Fibroblast of peridontal ligament (primary cell): ENCODE data around the gene COL19A1.
"Not testable (repeated sequence)": the region's sequence is repeated elsewhere in the genome, so short reads cannot be mapped to it uniquely, and the experiment has no call there.

Experiments used
- DNase-seq: peaks from one replicate; pipeline ENCODE4 v3.0.0-alpha.2; 2010; ENCODE audit errors: extremely low read depth

Gene COL19A1

GRCh38 chr6:69965974-69966373, 99.6 kb downstream of the COL19A1 start:
- DNase-seq, result not testable (repeated sequence)

GRCh38 chr6:69973138-69973537, 106.8 kb downstream of the COL19A1 start:
- no peak for DNase-seq

GRCh38 chr6:69973763-69974162, 107.4 kb downstream of the COL19A1 start:
- no peak for DNase-seq

- peak; percentile 21 for DNase-seq
These were observed 107.8 kb downstream of the COL19A1 start for GRCh38 chr6:69974193-69974592.

- DNase-seq, result no peak
These were observed 110.3 kb downstream of the COL19A1 start for GRCh38 chr6:69976591-69977090.

- no peak for DNase-seq
These were observed 114.3 kb downstream of the COL19A1 start for GRCh38 chr6:69980624-69981023.

GRCh38 chr6:69984506-69984905, 118.2 kb downstream of the COL19A1 start:
- no peak for DNase-seq

- peak; percentile 60 for DNase-seq
These were observed 118.8 kb downstream of the COL19A1 start for GRCh38 chr6:69985180-69985579.

GRCh38 chr6:69987550-69987949, 121.2 kb downstream of the COL19A1 start:
- DNase-seq, result no peak

GRCh38 chr6:69988458-69989126, 122.2 kb downstream of the COL19A1 start:
- DNase-seq, result no peak

- DNase-seq, result peak; percentile 45
These were observed 127.9 kb downstream of the COL19A1 start for GRCh38 chr6:69994251-69994650.

GRCh38 chr6:70008189-70008588, 141.8 kb downstream of the COL19A1 start:
- no peak for DNase-seq

- DNase-seq, result not testable (repeated sequence)
These were observed 144.0 kb downstream of the COL19A1 start for GRCh38 chr6:70010339-70010738.

GRCh38 chr6:70023201-70023600, 156.8 kb downstream of the COL19A1 start:
- DNase-seq, result not testable (repeated sequence)

GRCh38 chr6:70028246-70028645, 161.9 kb downstream of the COL19A1 start:
- DNase-seq, result no peak

- DNase-seq, result no peak
These were observed 162.6 kb downstream of the COL19A1 start for GRCh38 chr6:70028926-70029325.

- no peak for DNase-seq
These were observed 167.4 kb downstream of the COL19A1 start for GRCh38 chr6:70033781-70034180.

- DNase-seq, result no peak
These were observed 171.1 kb downstream of the COL19A1 start for GRCh38 chr6:70037445-70037844.

GRCh38 chr6:70040766-70041165, 174.4 kb downstream of the COL19A1 start:
- DNase-seq, result peak; percentile 2

GRCh38 chr6:70041411-70041810, 175.1 kb downstream of the COL19A1 start:
- no peak for DNase-seq

- no peak for DNase-seq
These were observed 179.1 kb downstream of the COL19A1 start for GRCh38 chr6:70045413-70045812.

GRCh38 chr6:70051197-70052124, 185.1 kb downstream of the COL19A1 start:
- DNase-seq, result no peak
